T-helper 1 cell (primary cell): ENCODE results near the gene CCL17.

Experiments used
- DNase-seq, 5 donors: peaks; one replicate each; pipeline ENCODE4 v3.0.0-alpha.2; 2012 to 2020

Gene CCL17

GRCh38 chr16:57401943-57402640, 2.5 kb upstream of the CCL17 start:
- no peak for DNase-seq

GRCh38 chr16:57405097-57405496, 530 bp downstream of the CCL17 start:
- no peak for DNase-seq

DNA sequence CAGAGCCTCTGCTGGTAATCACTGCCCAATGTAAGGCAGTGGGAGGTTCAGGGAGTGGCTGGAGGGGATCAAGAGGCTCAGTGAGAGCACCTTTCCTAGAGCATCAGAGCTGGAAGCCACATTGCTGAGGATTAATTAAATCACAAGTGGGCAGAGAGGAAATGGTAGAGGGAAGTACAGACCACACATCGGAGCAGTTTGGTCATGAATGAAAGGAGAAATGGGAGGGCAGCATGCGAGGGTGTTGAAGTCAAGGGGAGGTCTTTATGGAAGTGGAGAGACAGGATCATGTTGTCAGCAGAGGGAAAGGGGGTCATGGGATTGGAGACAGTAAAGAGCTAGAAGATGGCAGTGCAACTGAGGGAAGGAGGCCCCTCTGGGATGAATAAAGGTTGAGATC, 2.3 kb downstream of the CCL17 start:
- DNase-seq, result no peak

- DNase-seq, result no peak
These were observed 3.2 kb downstream of the CCL17 start for GRCh38 chr16:57407521-57408353.

DNA sequence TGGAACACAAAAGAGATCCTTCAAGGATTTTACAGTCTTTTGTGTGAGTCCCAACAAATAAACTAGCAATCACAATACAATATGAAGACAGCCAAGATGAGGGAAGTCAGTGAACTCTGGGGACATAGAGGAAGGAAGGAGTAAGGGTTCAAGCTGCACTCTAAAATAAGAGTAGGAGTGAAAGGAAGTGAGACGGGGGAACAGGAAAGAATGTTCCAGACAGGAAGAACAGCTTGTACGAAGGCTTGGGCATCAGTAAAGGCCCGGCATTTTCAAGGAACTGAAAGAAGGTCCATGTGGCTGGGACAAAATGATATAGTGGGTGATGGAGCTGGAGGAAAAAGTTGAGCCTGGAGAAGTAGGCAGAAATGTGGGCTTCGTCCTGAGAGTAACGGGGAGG, 4.5 kb downstream of the CCL17 start:
- no peak for DNase-seq

DNA sequence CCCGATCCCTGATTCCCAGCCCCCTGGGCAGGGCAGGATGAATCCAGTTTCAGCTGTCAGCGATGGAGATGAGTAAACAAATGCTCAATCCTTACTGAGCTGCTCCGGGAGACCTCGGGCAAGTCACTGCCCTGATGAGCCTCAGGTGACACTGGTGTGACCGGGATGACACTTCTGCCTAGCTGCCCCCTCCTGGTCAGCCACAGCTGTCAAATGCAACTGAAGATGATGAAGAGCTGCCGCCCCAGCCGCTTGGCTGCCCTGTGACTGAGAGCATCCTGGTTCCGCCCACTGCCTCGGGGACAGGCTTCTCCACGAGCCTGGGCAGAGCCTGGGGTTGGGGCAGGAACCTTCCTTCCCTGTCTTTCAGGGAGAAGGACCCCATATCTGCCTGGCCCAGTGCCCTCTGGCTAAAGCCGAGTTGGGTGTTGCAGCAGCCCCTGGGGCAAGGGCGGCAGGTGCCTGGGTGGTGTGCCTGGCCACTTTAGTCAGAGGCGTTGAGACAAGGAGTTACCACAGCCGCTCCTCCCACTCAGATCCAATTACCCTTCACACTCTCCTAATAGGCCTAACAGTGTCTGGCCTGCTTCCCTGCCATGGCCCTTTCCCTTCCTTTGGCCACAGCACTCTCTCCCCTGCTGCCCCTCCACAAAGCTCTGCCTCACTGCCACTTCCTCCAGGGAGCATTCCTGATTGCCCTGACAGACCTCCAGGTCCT, 5.5 kb downstream of the CCL17 start:
- DNase-seq, result no peak

DNA sequence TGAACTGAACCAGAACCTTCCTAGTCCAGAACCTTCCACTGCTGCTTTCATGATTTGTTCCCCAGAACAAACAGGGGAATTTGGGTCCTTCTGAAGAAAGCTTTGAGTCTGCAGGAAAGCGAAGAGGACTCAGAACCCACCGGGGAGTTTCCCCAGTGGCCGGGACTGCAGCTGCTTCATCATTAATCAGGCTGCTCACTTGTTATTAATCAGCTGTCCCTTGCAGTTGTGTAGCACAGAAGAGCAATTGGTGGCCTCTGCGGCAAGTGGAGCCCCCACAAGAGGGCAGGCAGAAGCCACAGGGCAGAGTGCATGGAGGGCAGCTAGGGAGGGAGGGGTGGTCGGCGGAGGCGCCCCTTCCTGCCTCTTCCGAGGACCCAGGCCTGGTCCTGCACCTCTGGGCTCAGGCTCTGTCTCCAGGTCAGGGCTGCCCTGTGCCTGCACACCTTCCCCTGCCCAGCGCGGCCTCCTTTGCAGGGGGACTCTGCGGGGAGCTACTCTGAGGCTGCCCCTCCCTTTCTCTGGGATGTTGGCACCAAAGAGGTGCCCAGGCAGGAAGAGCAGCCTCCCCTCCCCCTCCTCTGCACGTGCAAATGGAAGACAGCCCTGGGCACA, 6.9 kb downstream of the CCL17 start:
- no peak for DNase-seq

DNA sequence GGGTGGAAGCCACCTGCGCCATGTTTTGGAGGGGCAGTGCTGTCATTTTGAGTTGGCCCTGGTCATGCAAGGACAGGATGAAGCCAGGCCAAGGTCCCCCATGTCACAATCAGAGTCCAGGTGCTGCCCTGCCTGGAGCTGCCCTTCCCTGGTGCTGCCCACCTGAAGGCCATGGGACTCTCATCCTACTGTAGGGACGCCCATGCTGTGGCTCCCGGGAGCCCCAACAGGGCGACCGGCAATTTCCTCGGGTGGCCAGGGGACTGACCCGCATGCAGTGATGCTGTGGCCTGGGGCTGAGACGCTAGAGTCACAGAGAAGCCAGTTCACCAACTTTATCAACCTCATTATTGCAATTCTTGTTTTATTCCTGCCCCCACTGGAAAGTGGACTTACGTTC, 8.0 kb downstream of the CCL17 start:
- no peak for DNase-seq

DNA sequence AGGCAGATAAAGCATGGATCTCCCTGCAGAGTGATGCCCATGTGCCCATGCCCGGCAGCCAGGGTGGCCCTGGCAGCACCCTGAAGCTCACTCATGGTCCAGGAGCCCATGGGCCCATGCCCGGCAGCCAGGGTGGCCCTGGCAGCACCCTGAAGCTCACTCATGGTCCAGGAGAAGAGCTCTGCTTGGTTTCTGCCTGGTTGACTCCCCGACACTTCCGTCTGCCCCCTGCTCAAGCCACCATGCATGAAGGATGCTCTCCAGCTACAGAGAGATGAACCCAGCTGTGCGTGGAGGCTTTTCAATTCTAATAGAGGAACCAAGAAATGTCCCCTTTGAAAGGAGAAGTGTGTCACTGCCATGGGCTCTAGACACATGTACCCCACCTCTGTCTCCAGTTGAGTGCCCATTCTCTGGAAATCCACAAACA, 8.7 kb downstream of the CCL17 start:
- DNase-seq, result no peak

- DNase-seq, result no peak
These were observed 9.2 kb downstream of the CCL17 start for GRCh38 chr16:57413733-57414132.

- DNase-seq, result no peak
These were observed 11.5 kb downstream of the CCL17 start for GRCh38 chr16:57416084-57416483.

GRCh38 chr16:57419506-57419905, 14.9 kb downstream of the CCL17 start:
- DNase-seq, result no peak

- no peak for DNase-seq
These were observed 17.7 kb downstream of the CCL17 start for GRCh38 chr16:57422026-57422944.

- DNase-seq, result no peak
These were observed 18.6 kb downstream of the CCL17 start for GRCh38 chr16:57423152-57423551.

GRCh38 chr16:57424583-57424982, 20.0 kb downstream of the CCL17 start:
- DNase-seq, result no peak

- DNase-seq, result no peak
These were observed 21.8 kb downstream of the CCL17 start for GRCh38 chr16:57426356-57426755.

GRCh38 chr16:57427307-57427706, 22.7 kb downstream of the CCL17 start:
- DNase-seq, result no peak

GRCh38 chr16:57427824-57428223, 23.3 kb downstream of the CCL17 start:
- DNase-seq, result no peak

DNA sequence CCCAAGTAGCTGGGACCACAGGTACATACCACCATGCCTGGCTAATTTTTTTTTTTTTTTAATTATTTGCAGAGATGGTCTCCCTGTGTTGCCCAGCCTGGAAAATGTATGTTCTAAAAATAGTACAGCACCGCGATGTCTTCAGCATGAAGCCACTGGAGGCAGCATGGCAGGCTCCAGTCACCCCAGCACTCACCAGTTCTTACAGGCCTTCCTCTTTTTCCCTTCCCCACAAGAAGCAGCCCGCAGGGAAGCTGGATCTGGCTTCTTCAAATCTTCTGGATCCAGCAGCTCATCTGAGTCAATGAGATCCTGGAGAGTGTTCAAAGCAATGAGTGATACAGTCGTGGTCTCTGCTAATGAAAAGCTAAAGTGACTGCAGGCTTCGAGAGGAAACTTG, 26.4 kb downstream of the CCL17 start:
- DNase-seq, result no peak

- no peak for DNase-seq
These were observed 27.9 kb downstream of the CCL17 start for GRCh38 chr16:57432505-57432904.

DNA sequence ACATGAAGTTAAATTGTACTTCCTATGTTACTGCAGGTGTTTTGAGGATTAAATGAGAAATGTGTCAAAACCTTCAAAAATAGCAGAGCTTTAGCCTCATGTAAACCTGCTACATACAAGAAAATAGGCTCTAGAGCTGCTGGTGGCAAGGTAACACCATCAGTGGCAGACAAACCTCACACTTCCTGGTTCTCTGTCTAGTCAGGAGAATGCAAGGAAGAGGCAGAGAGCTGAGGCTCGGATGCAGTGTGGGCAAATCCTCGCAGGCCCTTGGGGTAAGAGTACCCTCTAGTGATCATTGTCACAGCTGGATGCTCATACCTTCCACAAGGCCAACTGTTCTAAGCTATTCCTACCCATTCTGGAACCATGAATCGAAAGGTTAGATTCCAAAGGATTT, 28.4 kb downstream of the CCL17 start:
- no peak for DNase-seq

GRCh38 chr16:57434003-57434402, 29.4 kb downstream of the CCL17 start:
- DNase-seq, result no peak
